ENCODE data around the gene VEZF1.

DNA sequence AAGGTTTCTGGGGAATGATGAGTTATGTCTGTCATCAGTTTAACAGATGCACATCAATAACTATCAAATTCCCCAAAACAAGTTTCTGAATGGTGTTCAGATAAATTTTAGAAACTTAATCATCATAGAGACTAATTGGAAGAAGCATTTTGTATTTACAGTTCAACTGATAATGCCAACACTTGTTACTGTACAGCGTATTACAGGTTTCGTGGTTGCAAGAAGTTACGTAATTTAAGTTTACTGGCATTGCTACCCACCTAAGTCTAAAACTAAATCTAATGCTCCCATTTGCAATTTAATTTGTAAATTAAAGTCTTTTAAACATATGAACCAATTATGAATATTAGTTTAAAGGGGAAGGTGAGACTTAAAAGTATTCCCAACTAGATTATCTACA, 16.0 kb upstream of the VEZF1 start:
- TF ChIP-seq POLR2A (IDR thresholded peaks at IDR 0.05; ENCODE audit: low read length): no peak
- no peak for TF ChIP-seq GATA1 (IDR thresholded peaks at IDR 0.05; ENCODE audit: low read depth, low read length)
